Stimulated activated memory B cell treated with anti-CD40 and anti-IgM and Interleukin-4, amounts not matched to agents 10 μg/mL and 1 μg/mL and 100 μg/mL, for 72 hours (primary cell): ENCODE data around the gene PLEKHG2.
A peak's percentile ranks its signal among the peaks of the same experiment; 100 is the strongest.

ENCODE experiments used
- ATAC-seq: fragments of 150-1000 bp; cut with Tn5 transposase; 2 replicates; pipeline ENCODE4 v1.10.0; 2021
- H3K27ac Mint-ChIP-seq: one replicate; pipeline ENCODE4 v1.8.0; 2022; ENCODE audit warnings: mild to moderate bottlenecking, mixed read lengths
- H3K27me3 Mint-ChIP-seq: one replicate; pipeline ENCODE4 v1.8.0; 2022; ENCODE audit warnings: mixed read lengths
- H3K36me3 Mint-ChIP-seq: one replicate; pipeline ENCODE4 v1.8.0; 2022; ENCODE audit warnings: mixed read lengths
- H3K4me1 Mint-ChIP-seq: one replicate; pipeline ENCODE4 v1.8.0; 2022; ENCODE audit warnings: mixed read lengths
- H3K4me3 Mint-ChIP-seq: one replicate; pipeline ENCODE4 v1.8.0; 2022; ENCODE audit warnings: mild to moderate bottlenecking, moderate library complexity, mixed read lengths
- H3K9me3 Mint-ChIP-seq: one replicate; pipeline ENCODE4 v1.8.0; 2022; ENCODE audit warnings: mixed read lengths

The PLEKHG2 gene

GRCh38 chr19:39420769-39421168, 8.3 kb downstream of the PLEKHG2 start:
- Mint-ChIP-seq H3K27me3 (no peaks in the 10 kb centered on the region), H3K4me3 (no peak overlapping the region), H3K27ac (no peak overlapping the region), H3K9me3 (no peaks in the 10 kb centered on the region), H3K4me1 (peaks cover 2% of the 10 kb centered on the region), H3K36me3 (peaks cover 57% of the 10 kb centered on the region)
- no peak for ATAC-seq

GRCh38 chr19:39422020-39422419, 9.6 kb downstream of the PLEKHG2 start:
- Mint-ChIP-seq H3K4me3 (no peak overlapping the region), H3K9me3 (no peaks in the 10 kb centered on the region), H3K4me1 (peaks cover 7% of the 10 kb centered on the region), H3K27me3 (no peaks in the 10 kb centered on the region), H3K27ac (no peak overlapping the region), H3K36me3 (peaks cover 64% of the 10 kb centered on the region)
- ATAC-seq, result no peak

- peaks cover 7% of the 10 kb centered on the region for H3K4me1 Mint-ChIP-seq
- H3K27ac Mint-ChIP-seq, result no peak overlapping the region
- ATAC-seq, result no peak
- no peaks in the 10 kb centered on the region for H3K9me3 Mint-ChIP-seq
- H3K36me3 Mint-ChIP-seq, result peaks cover 52% of the 10 kb centered on the region
- H3K4me3 Mint-ChIP-seq, result no peak overlapping the region
- no peaks in the 10 kb centered on the region for H3K27me3 Mint-ChIP-seq
These were observed 11.0 kb downstream of the PLEKHG2 start for GRCh38 chr19:39423258-39424086.

- Mint-ChIP-seq H3K36me3 (peaks cover 43% of the 10 kb centered on the region), H3K27ac (no peak overlapping the region), H3K9me3 (no peaks in the 10 kb centered on the region), H3K4me1 (peaks cover 7% of the 10 kb centered on the region), H3K27me3 (no peaks in the 10 kb centered on the region), H3K4me3 (no peak overlapping the region)
- no peak for ATAC-seq
These were observed 12.5 kb downstream of the PLEKHG2 start for GRCh38 chr19:39424934-39425333.

GRCh38 chr19:39425744-39426143, 13.3 kb downstream of the PLEKHG2 start:
- Mint-ChIP-seq H3K36me3 (peaks cover 41% of the 10 kb centered on the region), H3K4me3 (no peak overlapping the region), H3K4me1 (peaks cover 14% of the 10 kb centered on the region), H3K9me3 (no peaks in the 10 kb centered on the region), H3K27me3 (no peaks in the 10 kb centered on the region), H3K27ac (no peak overlapping the region)
- no peak for ATAC-seq

- Mint-ChIP-seq H3K4me1 (peaks cover 18% of the 10 kb centered on the region), H3K9me3 (no peaks in the 10 kb centered on the region), H3K27ac (no peak overlapping the region), H3K36me3 (peaks cover 39% of the 10 kb centered on the region), H3K27me3 (no peaks in the 10 kb centered on the region), H3K4me3 (no peak overlapping the region)
- ATAC-seq, result no peak
These were observed 13.7 kb downstream of the PLEKHG2 start for GRCh38 chr19:39426170-39426569.

- ATAC-seq, result no peak
- Mint-ChIP-seq H3K27ac (no peak overlapping the region), H3K4me1 (peaks cover 27% of the 10 kb centered on the region), H3K27me3 (no peaks in the 10 kb centered on the region), H3K9me3 (no peaks in the 10 kb centered on the region), H3K36me3 (peaks cover 36% of the 10 kb centered on the region), H3K4me3 (no peak overlapping the region)
These were observed 15.2 kb downstream of the PLEKHG2 start for GRCh38 chr19:39427707-39428106.

- H3K27me3 Mint-ChIP-seq, result no peaks in the 10 kb centered on the region
- H3K4me1 Mint-ChIP-seq, result peaks cover 35% of the 10 kb centered on the region
- H3K4me3 Mint-ChIP-seq, result no peak overlapping the region
- peaks cover 39% of the 10 kb centered on the region for H3K36me3 Mint-ChIP-seq
- H3K9me3 Mint-ChIP-seq, result no peaks in the 10 kb centered on the region
- no peak overlapping the region for H3K27ac Mint-ChIP-seq
- ATAC-seq, result no peak
These were observed 16.0 kb downstream of the PLEKHG2 start for GRCh38 chr19:39428283-39429112.

GRCh38 chr19:39430675-39431593, 18.5 kb downstream of the PLEKHG2 start:
- peak; percentile 84 for ATAC-seq
- Mint-ChIP-seq H3K27me3 (no peaks in the 10 kb centered on the region), H3K27ac (peak overlapping the region; percentile 94), H3K4me1 (peaks cover 55% of the 10 kb centered on the region), H3K4me3 (peak overlapping the region; percentile 38), H3K9me3 (no peaks in the 10 kb centered on the region), H3K36me3 (peaks cover 45% of the 10 kb centered on the region)

GRCh38 chr19:39432677-39433025, 20.2 kb downstream of the PLEKHG2 start:
- Mint-ChIP-seq H3K27me3 (no peaks in the 10 kb centered on the region), H3K27ac (peak overlapping the region; percentile 94), H3K4me3 (no peak overlapping the region), H3K9me3 (no peaks in the 10 kb centered on the region), H3K4me1 (peaks cover 64% of the 10 kb centered on the region), H3K36me3 (peaks cover 40% of the 10 kb centered on the region)
- no peak for ATAC-seq

GRCh38 chr19:39433480-39434079, 21.1 kb downstream of the PLEKHG2 start:
- no peaks in the 10 kb centered on the region for H3K9me3 Mint-ChIP-seq
- no peak for ATAC-seq
- H3K27ac Mint-ChIP-seq, result no peak overlapping the region
- peak overlapping the region; percentile 95 for H3K4me3 Mint-ChIP-seq
- no peaks in the 10 kb centered on the region for H3K27me3 Mint-ChIP-seq
- peaks cover 40% of the 10 kb centered on the region for H3K36me3 Mint-ChIP-seq
- H3K4me1 Mint-ChIP-seq, result peaks cover 64% of the 10 kb centered on the region

- H3K4me3 Mint-ChIP-seq, result peak overlapping the region; percentile 95
- no peaks in the 10 kb centered on the region for H3K27me3 Mint-ChIP-seq
- H3K36me3 Mint-ChIP-seq, result peaks cover 40% of the 10 kb centered on the region
- peaks cover 64% of the 10 kb centered on the region for H3K4me1 Mint-ChIP-seq
- peak overlapping the region; percentile 99 for H3K27ac Mint-ChIP-seq
- no peaks in the 10 kb centered on the region for H3K9me3 Mint-ChIP-seq
- ATAC-seq, result no peak
These were observed 21.9 kb downstream of the PLEKHG2 start for GRCh38 chr19:39434123-39435076.

GRCh38 chr19:39435499-39436349, 23.3 kb downstream of the PLEKHG2 start, which contains the start of gene RPS16:
TSS of gene RPS16 (minus strand) at chr19:39435949. CDS start at chr19:39435895, 54 bp downstream.
- Mint-ChIP-seq H3K36me3 (peaks cover 35% of the 10 kb centered on the region), H3K4me1 (peaks cover 68% of the 10 kb centered on the region)

More at GRCh38 chr19:39435499-39436349, 23.3 kb downstream of the PLEKHG2 start, which contains the start of gene RPS16:
- no peaks in the 10 kb centered on the region for H3K9me3 Mint-ChIP-seq
- H3K27me3 Mint-ChIP-seq, result no peaks in the 10 kb centered on the region
- H3K4me3 Mint-ChIP-seq, result peak within 1 kb of the TSS; percentile 95
- peak; percentile 96 for ATAC-seq
- H3K27ac Mint-ChIP-seq, result peak within 1 kb of the TSS; percentile 99
